Measurements from ENCODE around the gene ABHD2.

Gene ABHD2

GRCh38 chr15:89155656-89156055, 67.4 kb downstream of the ABHD2 start:
- Mint-ChIP-seq H3K27me3 (ENCODE audit: low read depth) (no peaks in the 10 kb centered on the region), H3K4me1 (ENCODE audit: low read depth) (peaks cover 6% of the 10 kb centered on the region), H3K27ac (no peak overlapping the region), H3K36me3 (ENCODE audit: low read depth) (peaks cover 28% of the 10 kb centered on the region), H3K9me3 (no peaks in the 10 kb centered on the region), H3K4me3 (no peak overlapping the region)
- DNase-seq (ENCODE audit: low spot score) = no peak

- Mint-ChIP-seq H3K36me3 (ENCODE audit: low read depth) (peaks cover 28% of the 10 kb centered on the region), H3K27me3 (ENCODE audit: low read depth) (no peaks in the 10 kb centered on the region), H3K4me1 (ENCODE audit: low read depth) (peaks cover 3% of the 10 kb centered on the region), H3K9me3 (no peaks in the 10 kb centered on the region), H3K4me3 (no peak overlapping the region), H3K27ac (no peak overlapping the region)
- DNase-seq (ENCODE audit: low spot score) = no peak
Observed at GRCh38 chr15:89157061-89157460, 68.8 kb downstream of the ABHD2 start.

GRCh38 chr15:89157918-89158564, 69.8 kb downstream of the ABHD2 start:
- Mint-ChIP-seq H3K4me3 (no peak overlapping the region), H3K9me3 (no peaks in the 10 kb centered on the region), H3K4me1 (ENCODE audit: low read depth) (peaks cover 3% of the 10 kb centered on the region), H3K36me3 (ENCODE audit: low read depth) (peaks cover 31% of the 10 kb centered on the region), H3K27ac (no peak overlapping the region), H3K27me3 (ENCODE audit: low read depth) (no peaks in the 10 kb centered on the region)
- DNase-seq (ENCODE audit: low spot score) = no peak

- Mint-ChIP-seq H3K27ac (no peak overlapping the region), H3K27me3 (ENCODE audit: low read depth) (no peaks in the 10 kb centered on the region), H3K36me3 (ENCODE audit: low read depth) (peaks cover 24% of the 10 kb centered on the region), H3K4me3 (no peak overlapping the region), H3K4me1 (ENCODE audit: low read depth) (peaks cover 2% of the 10 kb centered on the region), H3K9me3 (no peaks in the 10 kb centered on the region)
- DNase-seq (ENCODE audit: low spot score) = no peak
Observed at GRCh38 chr15:89161666-89162065, 73.4 kb downstream of the ABHD2 start.

GRCh38 chr15:89163271-89164055, 75.2 kb downstream of the ABHD2 start:
- Mint-ChIP-seq H3K27ac (no peak overlapping the region), H3K27me3 (ENCODE audit: low read depth) (no peaks in the 10 kb centered on the region), H3K4me3 (no peak overlapping the region), H3K9me3 (no peaks in the 10 kb centered on the region), H3K4me1 (ENCODE audit: low read depth) (peaks cover 12% of the 10 kb centered on the region), H3K36me3 (ENCODE audit: low read depth) (peaks cover 19% of the 10 kb centered on the region)
- no peak for DNase-seq (ENCODE audit: low spot score)

GRCh38 chr15:89164712-89165211, 76.5 kb downstream of the ABHD2 start:
- no peak for DNase-seq (ENCODE audit: low spot score)
- H3K36me3 Mint-ChIP-seq (ENCODE audit: low read depth) = peaks cover 25% of the 10 kb centered on the region
- no peaks in the 10 kb centered on the region for H3K27me3 Mint-ChIP-seq (ENCODE audit: low read depth)
- no peak overlapping the region for H3K4me3 Mint-ChIP-seq
- peaks cover 17% of the 10 kb centered on the region for H3K4me1 Mint-ChIP-seq (ENCODE audit: low read depth)
- no peak overlapping the region for H3K27ac Mint-ChIP-seq
- no peaks in the 10 kb centered on the region for H3K9me3 Mint-ChIP-seq

- Mint-ChIP-seq H3K4me1 (ENCODE audit: low read depth) (peaks cover 17% of the 10 kb centered on the region), H3K36me3 (ENCODE audit: low read depth) (peaks cover 19% of the 10 kb centered on the region), H3K4me3 (no peak overlapping the region), H3K27ac (peak overlapping the region; percentile 7), H3K27me3 (ENCODE audit: low read depth) (no peaks in the 10 kb centered on the region), H3K9me3 (no peaks in the 10 kb centered on the region)
- no peak for DNase-seq (ENCODE audit: low spot score)
Observed at GRCh38 chr15:89165677-89166076, 77.4 kb downstream of the ABHD2 start.

GRCh38 chr15:89167267-89168176, 79.3 kb downstream of the ABHD2 start:
- peak overlapping the region; percentile 56 for H3K4me3 Mint-ChIP-seq
- peaks cover 15% of the 10 kb centered on the region for H3K4me1 Mint-ChIP-seq (ENCODE audit: low read depth)
- peak; percentile 78 for DNase-seq (ENCODE audit: low spot score)
- peak overlapping the region; percentile 78 for H3K27ac Mint-ChIP-seq
- no peaks in the 10 kb centered on the region for H3K9me3 Mint-ChIP-seq
- no peaks in the 10 kb centered on the region for H3K27me3 Mint-ChIP-seq (ENCODE audit: low read depth)
- H3K36me3 Mint-ChIP-seq (ENCODE audit: low read depth) = peaks cover 12% of the 10 kb centered on the region

- H3K9me3 Mint-ChIP-seq = no peaks in the 10 kb centered on the region
- H3K36me3 Mint-ChIP-seq (ENCODE audit: low read depth) = peaks cover 10% of the 10 kb centered on the region
- no peaks in the 10 kb centered on the region for H3K27me3 Mint-ChIP-seq (ENCODE audit: low read depth)
- H3K4me3 Mint-ChIP-seq = no peak overlapping the region
- H3K4me1 Mint-ChIP-seq (ENCODE audit: low read depth) = peaks cover 15% of the 10 kb centered on the region
- H3K27ac Mint-ChIP-seq = no peak overlapping the region
- no peak for DNase-seq (ENCODE audit: low spot score)
Observed at GRCh38 chr15:89168316-89168833, 80.1 kb downstream of the ABHD2 start.

- H3K27ac Mint-ChIP-seq = no peak overlapping the region
- no peaks in the 10 kb centered on the region for H3K27me3 Mint-ChIP-seq (ENCODE audit: low read depth)
- peaks cover 15% of the 10 kb centered on the region for H3K4me1 Mint-ChIP-seq (ENCODE audit: low read depth)
- H3K36me3 Mint-ChIP-seq (ENCODE audit: low read depth) = peaks cover 6% of the 10 kb centered on the region
- H3K4me3 Mint-ChIP-seq = no peak overlapping the region
- no peaks in the 10 kb centered on the region for H3K9me3 Mint-ChIP-seq
- no peak for DNase-seq (ENCODE audit: low spot score)
Observed at GRCh38 chr15:89170364-89170763, 82.1 kb downstream of the ABHD2 start.

- Mint-ChIP-seq H3K27ac (no peak overlapping the region), H3K27me3 (ENCODE audit: low read depth) (no peaks in the 10 kb centered on the region), H3K4me3 (no peak overlapping the region), H3K9me3 (no peaks in the 10 kb centered on the region), H3K4me1 (ENCODE audit: low read depth) (peaks cover 15% of the 10 kb centered on the region), H3K36me3 (ENCODE audit: low read depth) (peaks cover 9% of the 10 kb centered on the region)
- DNase-seq (ENCODE audit: low spot score) = no peak
Observed at GRCh38 chr15:89171136-89172072, 83.1 kb downstream of the ABHD2 start.

- Mint-ChIP-seq H3K4me3 (no peak overlapping the region), H3K27me3 (ENCODE audit: low read depth) (no peaks in the 10 kb centered on the region), H3K27ac (no peak overlapping the region), H3K9me3 (no peaks in the 10 kb centered on the region), H3K4me1 (ENCODE audit: low read depth) (peaks cover 6% of the 10 kb centered on the region), H3K36me3 (ENCODE audit: low read depth) (peaks cover 19% of the 10 kb centered on the region)
- DNase-seq (ENCODE audit: low spot score) = no peak
Observed at GRCh38 chr15:89172921-89173320, 84.7 kb downstream of the ABHD2 start.

GRCh38 chr15:89174476-89174875, 86.2 kb downstream of the ABHD2 start:
- Mint-ChIP-seq H3K9me3 (no peaks in the 10 kb centered on the region), H3K4me3 (no peak overlapping the region), H3K4me1 (ENCODE audit: low read depth) (peaks cover 4% of the 10 kb centered on the region), H3K27ac (no peak overlapping the region), H3K27me3 (ENCODE audit: low read depth) (no peaks in the 10 kb centered on the region), H3K36me3 (ENCODE audit: low read depth) (peaks cover 21% of the 10 kb centered on the region)
- no peak for DNase-seq (ENCODE audit: low spot score)

Measured in T-helper 2 cell treated with Interferon-gamma antibody and Interleukin-4, amounts not matched to agents 5 μg/mL and 100 μg/mL, for 36 hours (primary cell).